H1 (cell line): ENCODE data around the gene CFAP97D1. TPM values are rescaled to one million over a fixed set of nuclear protein-coding genes. Genes with fewer than 3 reads are reported as not detected.

Experiments
- CTBP2 ChIP-seq: IDR thresholded peaks from 2 replicates; pipeline ENCODE4 v1.7.0; 2011; ENCODE audit warnings: borderline replicate concordance, mild to moderate bottlenecking, moderate library complexity, mixed read lengths, low read length; ENCODE audit not compliant: insufficient read depth, insufficient read length
- SAP30 ChIP-seq: fragments of 300-600 bp; sonication (generic); IDR thresholded peaks from 2 replicates; pipeline ENCODE4 v1.7.1; 2012; ENCODE audit warnings: low read length, moderate library complexity, mild to moderate bottlenecking, inconsistent platforms; ENCODE audit not compliant: insufficient read depth, insufficient replicate concordance
- polyA plus RNA-seq, 7 experiments: library from polyadenylated mRNA; depleted of rRNA in 3 of 7; stranded (reverse) in 5 of 7; unstranded in 2 of 7; fragments of >200 nt in 5 of 7; fragments of 200-250 nt in 2 of 7; gene quantifications; 1 replicate in 5 of 7; 2 replicates in 1 of 7; 4 replicates in 1 of 7; pipeline versions ENCODE4 v1.2.1 to v1.2.3, GENCODE V29; 2011 to 2013; ENCODE audit warnings: missing spikeins in 2 of 7, mixed read lengths in 2 of 7
- total RNA-seq: library from RNA; stranded (reverse); fragmentation: NEBNext Ultra II Directional; extraction: Animal tissue kit (Norgen Biotek cat#: 25700); gene quantifications from 2 replicates; pipeline ENCODE4 v1.2.1, GENCODE V29; 2021
- TF ChIP-seq, protein P1 (sequence below): IDR thresholded peaks from 2 replicates; pipeline ENCODE4 v1.6.1; 2012; ENCODE audit warnings: low read length, inconsistent platforms
- TF ChIP-seq, protein P2 (sequence below): IDR thresholded peaks from 2 replicates; pipeline ENCODE4 v1.6.1; 2011; ENCODE audit warnings: low read length, improper control_type of control experiment

The CFAP97D1 gene
- total and polyA plus RNA-seq, 2 of the 8 experiments (the other 6 are each of a cell fraction or from before 2014, with no cell fraction given), result 0.02 to 0.07 TPM

- TF ChIP-seq, protein P1, sequence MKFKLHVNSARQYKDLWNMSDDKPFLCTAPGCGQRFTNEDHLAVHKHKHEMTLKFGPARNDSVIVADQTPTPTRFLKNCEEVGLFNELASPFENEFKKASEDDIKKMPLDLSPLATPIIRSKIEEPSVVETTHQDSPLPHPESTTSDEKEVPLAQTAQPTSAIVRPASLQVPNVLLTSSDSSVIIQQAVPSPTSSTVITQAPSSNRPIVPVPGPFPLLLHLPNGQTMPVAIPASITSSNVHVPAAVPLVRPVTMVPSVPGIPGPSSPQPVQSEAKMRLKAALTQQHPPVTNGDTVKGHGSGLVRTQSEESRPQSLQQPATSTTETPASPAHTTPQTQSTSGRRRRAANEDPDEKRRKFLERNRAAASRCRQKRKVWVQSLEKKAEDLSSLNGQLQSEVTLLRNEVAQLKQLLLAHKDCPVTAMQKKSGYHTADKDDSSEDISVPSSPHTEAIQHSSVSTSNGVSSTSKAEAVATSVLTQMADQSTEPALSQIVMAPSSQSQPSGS, result no peak
- TF ChIP-seq SAP30 (no peak), CTBP2 (no peak)
- TF ChIP-seq, protein P2, sequence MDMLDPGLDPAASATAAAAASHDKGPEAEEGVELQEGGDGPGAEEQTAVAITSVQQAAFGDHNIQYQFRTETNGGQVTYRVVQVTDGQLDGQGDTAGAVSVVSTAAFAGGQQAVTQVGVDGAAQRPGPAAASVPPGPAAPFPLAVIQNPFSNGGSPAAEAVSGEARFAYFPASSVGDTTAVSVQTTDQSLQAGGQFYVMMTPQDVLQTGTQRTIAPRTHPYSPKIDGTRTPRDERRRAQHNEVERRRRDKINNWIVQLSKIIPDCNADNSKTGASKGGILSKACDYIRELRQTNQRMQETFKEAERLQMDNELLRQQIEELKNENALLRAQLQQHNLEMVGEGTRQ, result no peak
Observed at GRCh38 chr17:43757171-43757660, 23.0 kb upstream of the CFAP97D1 start (continued).
